HepG2 (cell line): Measurements from ENCODE around the gene IPP. TPM values are rescaled to one million over a fixed set of nuclear protein-coding genes. Genes with fewer than 3 reads are reported as not detected.

Source experiments
- ATF2 ChIP-seq: sonication (generic); formaldehyde crosslinking; IDR thresholded peaks from 2 replicates; pipeline ENCODE4 v1.4.0; 2020; ENCODE audit warnings: missing genetic modification reagents
- BCLAF1 ChIP-seq: fragments of 450-650 bp; IDR thresholded peaks from 2 replicates; pipeline ENCODE4 v1.6.1; 2017; ENCODE audit warnings: mild to moderate bottlenecking
- CTCF ChIP-seq: sonication (generic); formaldehyde crosslinking; IDR thresholded peaks from 2 replicates; pipeline ENCODE4 v1.5.0; 2020; ENCODE audit warnings: mild to moderate bottlenecking, missing genetic modification reagents, moderate library complexity
- EZH2 ChIP-seq: conservative IDR thresholded peaks from 2 replicates; pipeline ENCODE4 v1.6.1; 2012; ENCODE audit warnings: mild to moderate bottlenecking, low read depth, low read length, moderate library complexity
- FIP1L1 ChIP-seq: fragments of 200-400 bp; formaldehyde crosslinking; IDR thresholded peaks from 2 replicates; pipeline ENCODE4 v1.6.1; 2018; ENCODE audit warnings: low read depth, mild to moderate bottlenecking, low read length, moderate library complexity, borderline replicate concordance; ENCODE audit not compliant: insufficient read depth
- FOXK1 ChIP-seq: sonication (generic); formaldehyde crosslinking; IDR thresholded peaks from 2 replicates; pipeline ENCODE4 v1.4.0; 2020; ENCODE audit warnings: low read depth, missing genetic modification reagents, borderline replicate concordance
- NFKB2 ChIP-seq: sonication (generic); formaldehyde crosslinking; IDR thresholded peaks from 2 replicates; pipeline ENCODE4 v1.4.0; 2020; ENCODE audit warnings: missing genetic modification reagents, borderline replicate concordance
- RORA ChIP-seq: sonication (generic); formaldehyde crosslinking; IDR thresholded peaks from 2 replicates; pipeline ENCODE4 v1.5.0; 2020; ENCODE audit warnings: mild to moderate bottlenecking, missing genetic modification reagents, moderate library complexity
- SALL2 ChIP-seq: sonication (generic); formaldehyde crosslinking; IDR thresholded peaks from 2 replicates; pipeline ENCODE4 v1.8.1; 2023; ENCODE audit warnings: mild to moderate bottlenecking, missing genetic modification reagents, inconsistent platforms
- SP1 ChIP-seq, 2 experiments: fragments of 450-650 bp in 1 of 2; sonication (generic) in 1 of 2; formaldehyde crosslinking in 1 of 2; IDR thresholded peaks; 2 replicates each; pipeline versions ENCODE4 v1.4.0 to v1.6.1; 2016 to 2020; ENCODE audit warnings: missing genetic modification reagents in 1 of 2
- ZFP91 ChIP-seq: sonication (generic); formaldehyde crosslinking; IDR thresholded peaks from 2 replicates; pipeline ENCODE4 v1.9.0; 2022; ENCODE audit warnings: missing genetic modification reagents, mild to moderate bottlenecking, borderline replicate concordance
- ZNF343 ChIP-seq: sonication (generic); formaldehyde crosslinking; IDR thresholded peaks from 2 replicates; pipeline ENCODE4 v1.4.0; 2020; ENCODE audit warnings: mild to moderate bottlenecking, missing genetic modification reagents
- ZNF446 ChIP-seq: sonication (generic); formaldehyde crosslinking; IDR thresholded peaks from 2 replicates; pipeline ENCODE4 v1.5.0; 2020; ENCODE audit warnings: mild to moderate bottlenecking, missing genetic modification reagents
- polyA plus RNA-seq, 8 experiments: library from polyadenylated mRNA; depleted of rRNA in 3 of 8; stranded (reverse) in 7 of 8; unstranded in 1 of 8; fragments of >200 nt; fragmentation: Illumina TruSeq in 4 of 8; extraction: Trizol in 4 of 8; gene quantifications; 2 replicates each; pipeline versions ENCODE4 v1.2.1 to v1.2.3, GENCODE V29; 2011 to 2016; ENCODE audit warnings: low read depth in 4 of 8, missing spikeins in 1 of 8, mixed read lengths in 1 of 8; ENCODE audit not compliant: insufficient read depth in 1 of 8
- total RNA-seq, 5 experiments: library from RNA; depleted of rRNA; stranded (reverse); fragments of >200 nt; fragmentation: Illumina TruSeq; extraction: Trizol; gene quantifications; 2 replicates each; pipeline ENCODE4 v1.2.3, GENCODE V29; 2016; ENCODE audit warnings: low read depth in 1 of 5

The IPP gene
- total and polyA plus RNA-seq, 2 of the 13 experiments (the other 11 are each of a cell fraction or from before 2014, with no cell fraction given), result 3.0 to 9.7 TPM

- TF ChIP-seq FIP1L1 (0 out of 2 replicates have a peak, but pooled peaks have one; percentile 86), ATF2 (CRISPR knock-in tag) (peak; percentile 84), ZNF446 (CRISPR knock-in tag) (no peak), ZFP91 (CRISPR knock-in tag) (peak; percentile 93), BCLAF1 (no peak), EZH2 (no peak), CTCF (peak; percentile 81), FOXK1 (CRISPR knock-in tag) (peak; percentile 75), NFKB2 (CRISPR knock-in tag) (peak; percentile 86; the same call in 1 of the 2 replicates), RORA (no peak), SALL2 (CRISPR knock-in tag) (no peak; the same call in 1 of the 2 replicates), SP1 (IDR thresholded peaks at IDR 0.05) (no peak), SP1 (CRISPR knock-in tag; IDR thresholded peaks at IDR 0.05) (peak; percentile 35; the same call in 1 of the 2 replicates), ZNF343 (CRISPR knock-in tag) (peak; percentile 59; the same call in 1 of the 2 replicates)
Measured at GRCh38 chr1:45750298-45751038, at the start of gene IPP (continued).
